DOHH2 (cell line): ENCODE results near the gene RHOBTB3.

Experiments used
- CTCF ChIP-seq: fragments of 200-600 bp; sonication (generic); IDR thresholded peaks from one replicate; pipeline ENCODE4 v1.5.1; 2014; ENCODE audit warnings: antibody characterized with exemption, mild to moderate bottlenecking, low read depth, low read length; ENCODE audit not compliant: poor library complexity, severe bottlenecking
- EZH2phosphoT487 ChIP-seq: fragments of 200-600 bp; sonication (generic); IDR thresholded peaks from 2 replicates; pipeline ENCODE4 v1.6.1; 2017; ENCODE audit warnings: borderline replicate concordance, mild to moderate bottlenecking, antibody characterized with exemption, low read length, moderate library complexity, mixed read lengths

DNA sequence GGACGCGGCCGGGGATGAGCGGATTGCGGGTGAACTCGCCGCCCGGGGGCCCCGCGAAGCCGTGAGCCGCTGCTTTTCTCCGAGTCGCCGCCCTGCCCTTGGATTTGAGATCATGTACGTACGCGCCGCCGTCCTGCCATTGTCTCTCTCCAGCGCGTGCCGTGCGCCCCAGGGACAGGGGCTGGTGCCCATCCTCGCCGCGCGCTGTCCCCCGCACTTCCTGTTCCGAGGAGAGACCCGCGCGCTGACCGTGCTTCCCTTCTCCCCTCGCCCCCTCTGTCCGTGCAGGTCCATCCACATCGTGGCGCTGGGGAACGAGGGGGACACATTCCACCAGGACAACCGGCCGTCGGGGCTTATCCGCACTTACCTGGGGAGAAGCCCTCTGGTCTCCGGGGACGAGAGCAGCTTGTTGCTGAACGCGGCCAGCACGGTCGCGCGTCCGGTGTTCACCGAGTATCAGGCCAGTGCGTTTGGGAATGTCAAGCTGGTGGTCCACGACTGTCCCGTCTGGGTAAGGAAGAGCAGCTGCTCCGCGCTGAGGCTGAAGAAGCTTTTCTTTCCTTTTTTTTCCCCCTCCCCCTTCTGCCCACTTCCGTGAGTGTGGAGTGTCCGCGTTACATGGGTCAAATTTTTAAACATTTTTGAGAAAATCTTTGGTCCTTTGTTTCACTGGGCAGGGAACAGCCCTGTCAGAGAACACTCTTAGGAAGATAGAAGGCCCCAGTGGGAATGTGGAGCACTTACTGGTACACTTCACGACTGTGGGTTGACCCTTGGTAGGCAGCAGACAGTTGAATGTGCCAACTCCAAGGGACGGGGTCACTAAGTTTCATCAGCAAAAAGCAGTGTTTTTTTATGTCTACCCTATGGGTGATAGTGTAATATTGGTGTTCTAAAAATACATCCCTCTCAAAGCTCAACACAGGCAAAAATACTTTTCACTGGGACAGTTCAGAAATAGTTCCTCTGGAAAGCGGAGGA lies 727 bp downstream of the RHOBTB3 start:
- TF ChIP-seq CTCF (no peak), EZH2phosphoT487 (peak; percentile 34; the same call in 1 of the 2 replicates)
